ENCODE data around the gene MAVS.
"Not testable (repeated sequence)": the region's sequence is repeated elsewhere in the genome, so short reads cannot be mapped to it uniquely, and the experiment has no call there.

The MAVS gene

GRCh38 chr20:3857405-3857804, 10.8 kb downstream of the MAVS start:
- no peak for DNase-seq

DNA sequence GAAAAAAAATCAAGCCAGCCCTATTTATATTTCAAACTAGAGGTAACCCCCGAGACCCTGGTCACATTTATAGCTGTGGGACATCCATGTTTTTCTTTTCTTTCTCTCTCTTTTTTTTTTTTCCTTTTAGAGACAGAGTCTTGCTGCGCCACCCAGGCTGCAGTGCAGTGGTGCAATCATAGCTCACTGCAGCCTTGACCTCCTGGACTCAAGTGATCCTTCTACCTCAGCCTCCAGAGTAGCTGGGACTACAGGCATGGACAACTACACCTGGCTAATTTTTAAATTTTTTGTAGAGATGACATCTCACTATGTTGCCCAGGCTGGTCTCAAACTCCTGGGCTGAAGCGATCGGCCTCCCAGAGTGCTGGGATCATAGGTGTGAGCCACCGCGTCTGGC, 12.1 kb downstream of the MAVS start:
- no peak for DNase-seq

DNA sequence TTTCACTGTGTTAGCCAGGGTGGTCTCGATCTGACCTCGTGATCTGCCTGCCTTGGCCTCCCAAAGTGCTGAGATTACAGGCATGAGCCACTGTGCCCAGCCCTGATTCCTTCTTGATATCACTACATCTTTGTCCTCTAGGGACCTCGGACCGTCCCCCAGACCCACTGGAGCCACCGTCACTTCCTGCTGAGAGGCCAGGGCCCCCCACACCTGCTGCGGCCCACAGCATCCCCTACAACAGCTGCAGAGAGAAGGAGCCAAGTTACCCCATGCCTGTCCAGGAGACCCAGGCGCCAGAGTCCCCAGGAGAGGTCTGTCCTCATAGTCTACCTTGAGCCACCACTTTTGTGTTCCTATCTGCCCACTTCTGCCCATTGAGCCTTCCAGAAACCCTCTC, 14.6 kb downstream of the MAVS start:
- DNase-seq: no peak

DNA sequence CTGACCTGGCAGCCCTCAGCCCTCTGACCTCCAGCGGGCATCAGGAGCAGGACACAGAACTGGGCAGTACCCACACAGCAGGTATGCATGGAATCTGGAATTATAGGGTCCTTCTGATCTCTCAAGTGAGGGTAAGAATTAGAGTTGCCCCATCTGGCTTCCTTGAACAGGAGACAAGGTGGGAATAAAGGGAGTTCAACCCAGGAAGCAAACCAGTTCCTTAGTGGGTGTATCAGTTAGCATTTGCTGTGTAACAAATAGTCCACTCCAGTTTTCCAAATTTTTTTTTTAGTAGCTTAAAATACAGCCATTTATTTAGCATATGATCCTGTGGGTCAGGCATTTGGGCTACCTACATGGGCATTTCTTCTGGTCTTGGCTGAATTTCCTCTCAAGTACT, 15.7 kb downstream of the MAVS start:
- no peak for DNase-seq

GRCh38 chr20:3863317-3863716, 16.7 kb downstream of the MAVS start:
- DNase-seq: no peak

DNA sequence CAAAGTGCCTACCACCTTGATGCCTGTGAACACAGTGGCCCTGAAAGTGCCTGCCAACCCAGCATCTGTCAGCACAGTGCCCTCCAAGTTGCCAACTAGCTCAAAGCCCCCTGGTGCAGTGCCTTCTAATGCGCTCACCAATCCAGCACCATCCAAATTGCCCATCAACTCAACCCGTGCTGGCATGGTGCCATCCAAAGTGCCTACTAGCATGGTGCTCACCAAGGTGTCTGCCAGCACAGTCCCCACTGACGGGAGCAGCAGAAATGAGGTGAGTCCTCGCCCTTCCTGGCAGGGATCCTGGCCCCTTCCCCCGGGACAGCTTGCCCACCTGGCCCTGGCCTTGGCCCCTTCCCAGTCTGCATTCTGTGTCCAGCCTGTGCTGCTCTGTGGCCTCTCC, 17.9 kb downstream of the MAVS start:
- DNase-seq: no peak

DNA sequence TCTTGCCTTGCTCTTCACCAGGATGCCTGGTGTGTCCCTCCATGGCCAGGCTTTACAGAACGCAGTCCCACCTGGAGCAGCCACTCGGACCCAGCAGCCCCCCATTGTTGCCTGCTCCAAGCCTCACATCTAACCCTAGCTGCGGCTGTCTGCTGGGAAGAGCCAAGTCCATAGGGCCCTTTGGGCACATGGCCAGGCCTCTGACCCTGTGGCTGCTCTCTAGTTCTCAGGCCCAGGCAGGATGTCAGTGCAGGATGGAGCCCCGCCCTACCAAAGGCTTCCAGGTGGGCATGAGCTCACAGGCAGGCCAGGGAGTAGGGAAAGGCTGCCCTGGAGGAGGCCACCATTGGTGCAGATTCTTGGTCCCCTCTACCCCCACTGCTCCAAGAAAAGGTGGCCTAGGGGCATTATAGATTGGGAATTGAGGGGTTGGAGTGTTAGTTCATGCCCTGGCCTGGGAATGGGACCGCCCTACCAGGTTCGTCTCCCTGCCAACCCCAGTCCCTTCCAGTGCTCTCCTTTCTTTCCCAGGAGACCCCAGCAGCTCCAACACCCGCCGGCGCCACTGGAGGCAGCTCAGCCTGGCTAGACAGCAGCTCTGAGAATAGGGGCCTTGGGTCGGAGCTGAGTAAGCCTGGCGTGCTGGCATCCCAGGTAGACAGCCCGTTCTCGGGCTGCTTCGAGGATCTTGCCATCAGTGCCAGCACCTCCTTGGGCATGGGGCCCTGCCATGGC, 18.7 kb downstream of the MAVS start:
- DNase-seq: no peak

- no peak for DNase-seq
These were observed 19.3 kb downstream of the MAVS start for GRCh38 chr20:3865887-3866407.

- no peak for DNase-seq
These were observed 19.8 kb downstream of the MAVS start for GRCh38 chr20:3866464-3866863.

DNA sequence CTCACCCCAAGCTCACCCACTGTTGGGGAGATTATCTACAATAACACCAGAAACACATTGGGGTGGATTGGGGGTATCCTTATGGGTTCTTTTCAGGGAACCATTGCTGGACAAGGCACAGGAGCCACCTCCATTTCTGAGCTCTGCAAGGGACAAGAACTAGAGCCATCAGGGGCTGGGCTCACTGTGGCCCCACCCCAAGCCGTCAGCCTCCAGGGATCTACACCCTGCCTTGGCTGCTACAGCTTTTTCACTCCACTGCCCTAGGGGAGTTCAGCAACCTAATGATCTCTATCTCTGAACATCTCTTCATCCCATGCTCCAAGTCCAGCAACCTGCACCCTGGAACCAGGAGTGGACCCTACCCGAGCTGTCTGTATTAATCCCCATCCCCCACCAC, 21.2 kb downstream of the MAVS start:
- DNase-seq: no peak

- DNase-seq: no peak
These were observed 23.4 kb downstream of the MAVS start for GRCh38 chr20:3869839-3870634.

- no peak for DNase-seq
These were observed 25.1 kb downstream of the MAVS start for GRCh38 chr20:3871550-3872265.

GRCh38 chr20:3873507-3873906, 26.9 kb downstream of the MAVS start:
- DNase-seq: no peak

DNA sequence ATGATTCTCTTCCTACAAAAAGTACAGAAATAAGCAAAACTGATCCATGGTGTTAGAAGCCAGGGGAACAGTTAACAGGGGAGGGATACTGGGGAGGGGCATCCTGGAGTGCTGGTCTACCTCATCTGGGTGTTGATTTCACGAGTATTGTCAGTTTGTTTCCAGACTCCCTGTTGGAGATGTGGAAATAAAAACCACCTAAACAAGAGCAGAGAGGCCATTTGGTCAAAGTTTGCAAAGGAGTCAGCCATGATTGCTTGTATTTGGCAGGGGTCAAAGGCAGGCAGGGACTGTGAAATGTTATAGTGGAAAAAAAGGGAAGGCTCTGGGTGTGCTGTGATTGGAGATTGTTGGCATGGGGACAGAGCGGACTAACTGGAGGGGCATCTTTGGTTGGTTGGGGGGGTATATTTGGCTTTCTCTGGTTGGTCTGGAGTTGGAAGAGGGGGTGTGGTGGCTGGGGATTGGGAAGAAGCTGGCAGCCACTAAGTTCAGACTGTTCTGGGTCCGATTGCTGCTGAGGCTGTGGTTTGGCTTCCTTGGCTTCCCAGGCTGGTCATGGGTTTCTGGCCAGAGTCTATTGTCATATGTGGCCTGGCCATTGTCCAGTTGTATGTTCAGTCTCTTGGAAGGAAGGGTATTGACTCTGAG, 27.7 kb downstream of the MAVS start:
- DNase-seq: no peak

DNA sequence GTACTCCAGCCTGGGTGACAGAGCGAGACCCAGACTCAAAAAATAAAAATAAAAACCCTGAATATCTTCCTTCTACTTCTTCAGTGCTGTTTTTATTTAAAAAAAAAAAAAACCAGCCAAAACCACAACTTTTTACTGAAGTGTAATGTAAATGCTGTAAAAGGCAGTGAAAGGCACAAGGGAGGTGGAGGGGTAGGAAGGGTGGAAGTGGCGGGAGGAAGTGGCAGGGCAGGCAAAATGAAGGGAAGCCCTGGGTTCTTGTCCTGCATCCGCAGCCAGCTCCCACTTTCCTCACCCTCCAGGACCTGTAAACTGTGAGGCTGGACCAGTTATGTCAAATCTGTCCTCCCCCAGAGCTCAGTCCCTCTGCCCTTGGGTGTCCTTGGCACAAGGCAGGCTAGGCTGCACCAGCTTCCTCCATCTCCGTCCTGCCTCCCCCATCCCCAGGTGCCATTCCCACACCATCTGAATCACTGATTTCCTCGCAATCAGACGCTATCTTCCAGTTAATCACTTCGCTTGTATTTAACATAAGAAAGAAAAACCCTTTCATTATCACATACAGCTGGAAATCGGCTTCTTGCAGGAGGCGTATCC, 28.8 kb downstream of the MAVS start:
- no peak for DNase-seq

DNA sequence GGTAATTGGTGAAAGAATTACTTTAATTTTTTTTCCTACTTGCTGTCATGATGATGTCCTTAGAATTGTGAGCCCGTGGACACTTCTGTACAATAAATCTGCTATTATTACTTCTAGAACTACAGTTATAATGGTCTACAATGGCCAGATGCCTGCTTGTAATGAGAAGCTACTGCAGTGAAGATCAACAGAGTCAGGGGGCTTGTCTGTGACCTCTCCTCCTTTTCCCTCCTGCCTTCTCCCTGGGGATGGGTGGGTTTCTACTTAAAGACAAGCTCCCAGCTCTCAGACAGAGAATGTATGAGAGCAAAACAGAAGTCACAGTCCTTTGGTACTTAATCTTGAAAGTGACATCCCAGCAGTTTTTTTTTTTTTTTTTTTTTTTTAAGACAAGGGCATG, 29.4 kb downstream of the MAVS start:
- DNase-seq: no peak

DNA sequence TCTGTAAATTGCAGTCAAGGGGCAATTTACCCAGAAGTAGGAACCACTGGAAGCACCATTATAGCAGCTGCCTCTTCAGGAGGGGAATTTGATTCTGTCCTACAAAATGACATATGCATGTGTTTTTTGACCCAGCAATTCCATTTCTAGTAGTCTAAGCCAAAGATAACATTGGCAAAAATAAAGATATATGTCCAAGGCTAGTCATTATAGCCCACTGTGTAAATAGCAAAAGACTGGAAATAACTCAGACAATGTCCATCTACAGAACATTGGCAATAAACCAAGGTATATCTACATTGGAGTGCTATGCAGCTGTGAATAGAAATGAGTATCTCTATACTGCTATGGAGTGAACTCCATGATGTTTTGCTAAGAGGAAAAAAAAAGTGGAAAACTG, 30.0 kb downstream of the MAVS start:
- DNase-seq: no peak

DNA sequence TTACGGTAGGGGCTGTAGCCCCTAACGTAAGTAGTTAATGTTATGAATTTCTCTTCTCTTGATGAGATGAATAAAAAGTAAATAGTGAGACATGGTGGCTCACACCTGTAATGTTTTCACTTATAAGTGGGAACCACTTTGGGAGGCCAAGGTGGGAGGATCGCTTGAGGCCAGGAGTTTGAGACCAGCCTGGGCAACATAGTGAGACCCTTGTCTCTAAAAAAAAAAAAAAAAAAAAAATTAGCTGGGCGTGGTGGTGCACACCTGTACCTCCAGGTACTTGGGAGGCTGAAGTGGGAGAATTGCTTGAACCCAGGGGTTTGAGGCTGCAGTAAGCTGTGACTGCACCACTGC, 32.3 kb downstream of the MAVS start:
- not testable (repeated sequence) for DNase-seq

- no peak for DNase-seq
These were observed 39.1 kb downstream of the MAVS start for GRCh38 chr20:3885715-3886114.

DNA sequence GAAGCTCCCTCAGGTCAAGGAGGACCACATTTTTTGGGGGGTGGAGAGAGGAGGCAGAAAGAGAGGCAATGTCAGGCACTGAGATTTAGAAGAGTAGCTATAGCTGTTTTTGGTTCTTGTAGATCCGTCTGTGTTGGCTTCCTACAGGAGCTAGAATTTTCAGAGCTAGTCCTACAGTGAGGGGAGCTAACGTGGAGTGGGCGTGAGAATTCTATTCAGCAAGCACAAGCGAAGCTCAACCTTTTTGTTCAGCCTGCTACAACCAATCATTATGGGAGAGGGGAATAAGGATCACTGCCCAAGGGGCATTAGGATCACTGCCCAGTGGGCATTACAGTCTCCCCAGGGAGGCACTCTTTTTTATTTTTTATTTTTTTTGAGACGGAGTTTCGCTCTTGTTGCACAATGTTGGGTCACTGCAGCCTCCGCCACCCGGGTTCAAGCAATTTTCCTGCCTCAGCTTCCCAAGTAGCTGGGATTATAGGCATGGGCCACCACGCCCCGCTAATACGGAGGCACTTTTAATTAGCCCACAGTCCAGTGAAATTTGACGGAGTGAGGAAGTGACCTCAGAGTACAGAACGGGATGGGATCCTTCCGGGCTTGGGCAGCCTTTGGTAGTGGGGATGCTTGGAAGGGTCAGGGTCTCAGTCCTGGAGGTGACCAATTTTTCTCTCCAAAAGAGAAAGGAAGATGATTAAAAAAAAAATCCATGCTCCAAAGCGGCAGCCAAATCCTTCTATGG, 41.4 kb downstream of the MAVS start:
- DNase-seq: no peak

DNA sequence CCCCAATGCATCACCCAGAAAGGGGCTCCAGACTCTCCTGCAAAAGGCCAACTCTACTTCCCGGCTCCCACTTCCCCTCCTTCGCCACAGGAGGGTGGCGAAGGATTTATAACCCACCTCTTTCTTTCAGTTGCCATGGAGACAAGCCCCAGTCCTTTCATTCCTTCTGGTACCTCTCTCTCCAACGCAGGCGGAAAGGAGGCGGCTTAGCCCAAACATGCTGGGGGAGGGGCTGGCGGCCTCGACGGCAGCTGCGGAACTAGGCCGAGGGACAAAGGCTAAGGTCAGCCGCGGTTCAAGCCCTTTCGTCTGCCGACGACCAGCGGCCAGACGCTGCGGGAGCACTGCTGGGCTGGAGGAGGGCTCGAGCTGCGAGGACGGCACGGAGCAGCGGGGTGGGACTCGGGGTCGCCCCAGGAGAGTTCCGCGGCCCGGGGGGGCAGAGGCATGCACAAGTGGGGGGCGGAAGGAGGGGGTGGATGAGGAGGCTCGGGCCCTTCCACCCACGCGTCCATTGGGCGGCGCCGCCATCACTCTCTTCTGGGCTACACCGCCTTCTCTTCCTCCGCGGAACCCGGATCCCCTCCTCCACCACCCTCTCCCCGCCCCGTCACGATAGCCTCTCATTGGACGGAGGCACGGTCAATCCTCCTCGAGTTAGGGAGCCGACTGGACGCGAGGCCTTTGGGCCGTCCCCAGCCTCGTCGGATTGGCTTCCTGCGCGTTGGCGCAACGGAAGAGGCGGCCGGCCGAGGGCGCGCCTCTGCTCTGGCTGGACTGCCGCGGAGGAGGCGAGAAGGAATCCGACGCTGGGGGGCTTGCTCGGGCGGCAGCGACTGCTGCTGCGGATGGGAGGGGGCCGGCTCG, 42.2 kb downstream of the MAVS start, which contains the start of gene PANK2:
Gene PANK2 (plus strand): TSS at position 766 of the 867 bp plus-strand sequence.
- peak; percentile 92 for DNase-seq

Measured in GF-D8 (cell line).